ENCODE results near the gene CEP170.
"Not testable (repeated sequence)": the region's sequence is repeated elsewhere in the genome, so short reads cannot be mapped to it uniquely, and the experiment has no call there.

The CEP170 gene

DNA sequence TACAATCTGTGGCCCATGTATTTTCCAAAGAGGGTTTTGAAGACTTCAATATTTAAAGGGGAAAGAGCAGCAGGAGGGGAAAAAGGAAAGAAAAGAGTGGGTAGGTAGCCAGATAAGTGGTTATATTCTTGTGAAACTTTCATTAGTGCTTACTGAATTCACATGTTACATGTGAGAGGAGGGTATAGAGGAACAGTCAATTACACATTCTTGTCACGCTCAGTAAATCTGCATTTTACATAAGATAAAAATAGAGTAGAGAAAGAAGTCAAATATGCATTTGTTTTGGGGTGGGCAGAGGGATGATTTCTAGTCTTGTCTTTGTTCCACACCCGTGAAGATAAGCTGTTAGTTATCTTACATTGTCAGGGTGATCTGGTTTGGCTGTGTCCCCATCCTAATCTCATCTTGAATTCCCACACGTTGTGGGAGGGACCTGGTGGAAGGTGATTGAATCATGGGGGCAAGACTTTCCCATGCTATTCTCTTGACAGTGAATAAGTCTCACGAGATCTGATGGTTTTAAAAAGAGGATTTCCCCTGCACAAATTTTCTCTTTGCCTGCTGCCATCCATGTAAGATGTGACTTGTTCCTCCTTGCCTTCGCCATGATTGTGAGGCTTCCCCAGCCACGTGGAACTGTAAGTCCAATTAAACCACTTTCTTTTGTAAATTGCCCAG lies 149.3 kb downstream of the CEP170 start:
- not testable (repeated sequence) for H3K4me3 ChIP-seq (ENCODE audit: low read length); DNase-seq (ENCODE audit: low read depth, low spot score)

DNA sequence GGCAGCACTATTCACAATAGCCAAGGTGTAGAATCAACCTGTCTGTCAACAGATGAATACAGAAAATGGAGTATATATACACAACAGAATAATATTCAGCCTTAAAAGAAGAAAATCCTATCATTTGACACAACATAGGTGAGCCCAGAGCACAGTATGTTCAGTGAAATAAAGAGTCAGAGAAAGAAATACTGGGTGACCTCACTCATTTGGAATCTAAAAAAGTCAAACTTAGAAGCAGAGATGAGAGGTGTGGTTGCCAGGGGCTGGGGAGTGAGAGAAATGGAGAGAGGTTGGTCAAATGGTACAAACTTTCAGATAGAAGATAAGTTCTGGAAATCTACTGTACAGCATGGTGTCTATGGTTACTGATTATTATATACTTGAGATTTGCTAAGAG lies 150.0 kb downstream of the CEP170 start:
- DNase-seq (ENCODE audit: low read depth, low spot score); H3K4me3 ChIP-seq (ENCODE audit: low read length): not testable (repeated sequence)

DNA sequence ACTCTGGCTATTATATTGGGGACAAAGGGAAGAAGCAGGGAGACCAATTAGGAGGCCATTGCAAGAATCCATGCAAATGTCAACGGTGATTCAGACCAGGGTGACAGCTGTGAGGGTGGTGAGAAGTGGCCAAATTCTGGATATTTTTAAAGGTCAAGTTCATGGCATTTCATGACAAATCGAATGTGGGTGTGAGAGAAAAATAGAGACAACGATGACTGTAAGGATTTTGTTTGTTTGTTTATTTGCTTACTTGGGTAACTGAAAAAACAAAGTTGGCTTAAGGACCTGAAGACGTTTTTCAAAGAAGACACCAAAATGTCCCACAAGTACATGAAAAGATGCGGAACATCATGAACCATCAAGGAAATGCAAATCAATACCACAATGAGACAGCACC lies 150.6 kb downstream of the CEP170 start:
- not testable (repeated sequence) for DNase-seq (ENCODE audit: low read depth, low spot score); H3K4me3 ChIP-seq (ENCODE audit: low read length)

DNA sequence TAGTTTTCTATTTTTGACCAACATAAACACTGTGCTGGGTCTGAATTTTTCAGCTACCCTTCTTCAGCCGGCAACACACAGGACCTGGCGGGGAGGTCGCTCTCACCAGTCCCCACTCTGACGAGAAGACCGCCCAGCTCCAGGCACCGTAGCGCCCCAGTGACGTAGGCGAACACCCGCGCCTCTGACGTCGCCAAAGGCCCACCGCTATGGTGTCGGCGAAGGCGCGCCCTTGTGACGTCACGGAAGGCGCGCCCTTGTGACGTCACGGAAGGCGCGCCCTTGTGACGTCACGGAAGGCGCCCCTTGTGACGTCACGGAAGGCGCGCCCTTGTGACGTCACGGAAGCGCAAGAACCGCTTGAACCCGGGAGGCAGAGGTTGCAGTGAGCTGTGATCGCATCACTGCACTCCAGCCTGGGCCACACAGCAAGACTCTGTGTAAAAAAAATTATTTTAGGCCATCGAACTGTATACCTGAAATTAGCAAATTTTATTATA lies 153.5 kb downstream of the CEP170 start:
- H3K4me3 ChIP-seq (ENCODE audit: low read length); DNase-seq (ENCODE audit: low read depth, low spot score): not testable (repeated sequence)

DNA sequence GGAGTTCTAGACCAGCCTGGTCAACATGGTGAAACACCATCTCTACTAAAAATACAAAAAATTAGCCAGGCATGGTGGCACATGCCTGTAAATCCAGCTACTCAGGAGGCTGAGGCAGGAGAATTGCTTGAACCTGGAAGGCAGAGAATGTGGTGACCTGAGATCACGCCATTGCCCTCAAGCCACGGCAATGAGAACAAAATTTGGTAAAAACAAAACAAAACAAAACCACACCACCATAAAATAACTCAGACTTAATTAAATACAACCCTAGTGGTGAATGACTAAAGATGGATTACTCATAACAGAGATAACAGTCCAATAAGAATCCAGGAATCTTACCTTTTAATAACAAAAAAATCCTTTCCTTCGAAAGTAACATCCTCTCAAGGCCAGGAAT lies 167.7 kb downstream of the CEP170 start:
- DNase-seq (ENCODE audit: low read depth, low spot score); H3K4me3 ChIP-seq (ENCODE audit: low read length): not testable (repeated sequence)
